ENCODE data around the gene C2orf92.

GRCh38 chr2:97745474-97746174 is 76.1 kb downstream of the C2orf92 start:
- no peak for TF ChIP-seq CTCF (IDR thresholded peaks at IDR 0.05; ENCODE audit: borderline replicate concordance, extremely low read depth, low read length, poor library complexity, severe bottlenecking)
- TF ChIP-seq EZH2 (IDR thresholded peaks at IDR 0.05; ENCODE audit: borderline replicate concordance, low read depth, low read length, severe bottlenecking), result no peak

All from DND-41 (cell line).